ENCODE data around the gene SRL. TPM values are rescaled to one million over a fixed set of nuclear protein-coding genes. Genes with fewer than 3 reads are reported as not detected.
"Not testable (repeated sequence)": the region's sequence is repeated elsewhere in the genome, so short reads cannot be mapped to it uniquely, and the experiment has no call there.

The SRL gene
- total and polyA plus RNA-seq, 2 donors (not counting 1 experiment from before 2014, with no cell fraction given) = not detected

DNA sequence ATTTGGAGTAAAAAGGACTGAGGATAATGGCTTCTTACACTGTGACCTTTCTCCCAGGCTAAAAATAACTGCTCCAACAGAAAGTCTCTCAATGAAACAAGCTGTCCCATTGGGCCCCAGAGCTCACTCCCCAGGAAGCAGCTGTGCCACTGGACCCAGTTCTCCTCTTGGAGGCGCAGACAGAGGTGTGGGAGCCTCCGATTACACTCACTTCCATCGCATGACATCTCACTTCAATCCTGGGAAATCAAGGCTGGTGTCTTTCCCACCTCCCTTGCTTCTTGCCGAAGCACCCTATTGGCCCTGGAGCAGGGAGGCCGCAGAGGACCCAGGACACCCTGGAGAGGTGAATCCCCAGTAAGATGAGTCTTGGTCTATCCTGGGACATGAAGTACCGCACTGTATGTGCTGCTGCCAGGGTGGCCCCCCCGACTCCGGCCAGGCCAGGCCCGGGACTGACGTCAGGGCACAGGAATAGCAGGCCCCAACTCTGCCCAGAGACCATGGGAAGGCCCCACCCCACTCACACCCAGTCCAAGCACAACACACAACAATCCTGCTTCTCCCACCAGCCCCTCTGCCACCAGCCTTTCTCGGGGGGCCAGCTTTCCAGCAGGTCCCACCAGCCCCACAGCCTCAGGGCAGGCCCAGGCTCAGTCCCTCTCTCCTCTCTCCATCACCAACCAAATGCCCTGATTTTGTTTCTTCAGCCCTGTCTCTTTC lies 29.5 kb downstream of the SRL start:
- no peak for DNase-seq
- H3K27ac Mint-ChIP-seq = no peak overlapping the region
- H3K27me3 Mint-ChIP-seq = peaks cover 13% of the 10 kb centered on the region
- ATAC-seq (ENCODE audit: low read depth) = no peak
- TF ChIP-seq CTCF (IDR thresholded peaks at IDR 0.05) = no peak
- TF ChIP-seq EZH2 (IDR thresholded peaks at IDR 0.05; ENCODE audit: borderline replicate concordance, insufficient read depth, low read depth, low read length, poor library complexity, severe bottlenecking) = no peak
- ChIA-PET POLR2A (no interaction called here), CTCF (no interaction called here)
- no peaks in the 10 kb centered on the region for H3K9me3 Mint-ChIP-seq (ENCODE audit: insufficient read depth)
- H3K27me3 ChIP-seq (replicated peaks in 1 of 4; ENCODE audit: control extremely low read depth in 1 of 4, control insufficient read depth in 3 of 4, insufficient read depth in 4 of 4, low read length in 3 of 4) = peaks cover 0 to 7% (median 0%) of the 10 kb centered on the region in 4 experiments
- H3K27ac ChIP-seq (ENCODE audit: low read length in 2 of 2) = no peak overlapping the region
- WGBS (ENCODE audit: insufficient coverage) = 94% methylated on average over 11 of the region's 11 CpGs
- no peaks in the 10 kb centered on the region for H3K4me1 ChIP-seq (ENCODE audit: control insufficient read depth in 2 of 2, insufficient read depth in 2 of 2, low read length in 2 of 2)
- H3K9me3 ChIP-seq (ENCODE audit: control extremely low read depth in 1 of 3, control insufficient read depth in 2 of 3, insufficient read depth in 1 of 3, low read length in 2 of 3) = no peaks in the 10 kb centered on the region
- no peaks in the 10 kb centered on the region for H3K79me2 ChIP-seq (ENCODE audit: control insufficient read depth, insufficient read depth, low read length)
- H2AFZ ChIP-seq (ENCODE audit: insufficient read depth, low read depth, low read length, poor library complexity, severe bottlenecking) = no peak overlapping the region
- intact Hi-C loops (cut with micrococcal nuclease) = no loop called here
- H3K36me3 ChIP-seq (replicated peaks in 1 of 2; ENCODE audit: control extremely low read depth in 1 of 2, control insufficient read depth in 1 of 2, extremely low read depth in 1 of 2, insufficient read depth in 2 of 2, low read length in 1 of 2) = no peaks in the 10 kb centered on the region
- H3K9ac ChIP-seq (ENCODE audit: low read length) = no peak overlapping the region
- H3K4me3 Mint-ChIP-seq = no peak overlapping the region
- no peaks in the 10 kb centered on the region for H4K20me1 ChIP-seq (ENCODE audit: control insufficient read depth, insufficient read depth, low read length, poor library complexity, severe bottlenecking)
- no peak overlapping the region for H3K4me3 ChIP-seq (ENCODE audit: control extremely low read depth in 1 of 5, extremely low read depth in 1 of 5, insufficient read depth in 1 of 5, low read depth in 2 of 5, low read length in 4 of 5)
- H3K4me1 Mint-ChIP-seq = no peaks in the 10 kb centered on the region
- H3K4me2 ChIP-seq (replicated peaks; ENCODE audit: low read depth, low read length, poor library complexity, severe bottlenecking) = no peak overlapping the region

DNA sequence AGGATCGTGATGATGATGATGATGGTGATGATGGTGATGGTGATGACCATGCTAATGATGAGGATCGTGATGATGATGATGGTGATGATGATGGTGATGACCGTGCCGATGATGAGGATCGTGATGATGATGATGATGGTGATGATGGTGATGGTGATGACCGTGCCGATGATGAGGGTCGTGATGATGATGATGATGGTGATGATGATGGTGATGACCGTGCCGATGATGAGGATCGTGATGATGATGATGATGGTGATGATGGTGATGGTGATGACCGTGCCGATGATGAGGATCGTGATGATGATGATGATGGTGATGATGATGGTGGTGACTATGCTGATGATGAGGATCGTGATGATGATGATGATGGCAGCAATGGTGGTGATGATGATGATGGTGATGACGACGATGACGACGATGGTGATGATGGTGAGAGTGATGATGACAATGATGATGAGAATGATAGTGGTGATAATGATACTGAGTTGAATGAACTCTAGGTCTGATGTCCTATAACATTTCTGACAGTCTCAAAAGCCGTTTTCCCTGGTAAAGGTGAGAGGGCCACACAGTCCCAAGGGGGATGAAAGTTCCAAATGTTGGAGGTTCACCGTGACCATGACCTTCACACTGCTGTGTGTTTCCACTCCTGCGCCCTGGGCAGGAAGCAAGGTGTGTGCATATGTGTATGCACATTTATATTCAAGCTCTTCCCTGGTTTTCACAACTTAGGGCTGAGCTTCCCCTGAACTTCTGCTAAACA lies 30.3 kb downstream of the SRL start:
- peaks cover 15% of the 10 kb centered on the region for H3K27me3 Mint-ChIP-seq
- WGBS (ENCODE audit: insufficient coverage) = 96% methylated on average over 20 of the region's 22 CpGs

More for the DNA sequence above, 30.3 kb downstream of the SRL start:
- CTCF ChIA-PET = interaction anchor here (0.7 kb wide), 1 partner anchor 511 kb away, joined by 3 read pairs; no protein-coding TSS in a partner anchor
- H3K36me3 ChIP-seq (replicated peaks in 1 of 2; ENCODE audit: control extremely low read depth in 1 of 2, control insufficient read depth in 1 of 2, extremely low read depth in 1 of 2, insufficient read depth in 2 of 2, low read length in 1 of 2); H3K4me1 Mint-ChIP-seq; POLR2A ChIA-PET; H3K4me3 Mint-ChIP-seq; H3K27ac ChIP-seq (ENCODE audit: low read length in 2 of 2); ATAC-seq (ENCODE audit: low read depth); H3K4me2 ChIP-seq (replicated peaks; ENCODE audit: low read depth, low read length, poor library complexity, severe bottlenecking); H4K20me1 ChIP-seq (ENCODE audit: control insufficient read depth, insufficient read depth, low read length, poor library complexity, severe bottlenecking); H3K4me1 ChIP-seq (ENCODE audit: control insufficient read depth in 2 of 2, insufficient read depth in 2 of 2, low read length in 2 of 2); H2AFZ ChIP-seq (ENCODE audit: insufficient read depth, low read depth, low read length, poor library complexity, severe bottlenecking); H3K27ac Mint-ChIP-seq; H3K9ac ChIP-seq (ENCODE audit: low read length); H3K79me2 ChIP-seq (ENCODE audit: control insufficient read depth, insufficient read depth, low read length); DNase-seq; H3K9me3 ChIP-seq (ENCODE audit: control extremely low read depth in 1 of 3, control insufficient read depth in 2 of 3, insufficient read depth in 1 of 3, low read length in 2 of 3); intact Hi-C loops (cut with micrococcal nuclease); H3K4me3 ChIP-seq (ENCODE audit: control extremely low read depth in 1 of 5, extremely low read depth in 1 of 5, insufficient read depth in 1 of 5, low read depth in 2 of 5, low read length in 4 of 5); H3K9me3 Mint-ChIP-seq (ENCODE audit: insufficient read depth): not testable (repeated sequence)
- peaks cover 0 to 10% (median 1%) of the 10 kb centered on the region in 4 experiments for H3K27me3 ChIP-seq (replicated peaks in 1 of 4; ENCODE audit: control extremely low read depth in 1 of 4, control insufficient read depth in 3 of 4, insufficient read depth in 4 of 4, low read length in 3 of 4)
